Ovary (tissue), 3 donors: Measurements from ENCODE around the gene HSD17B1.

ENCODE experiments used
- CTCF ChIP-seq, 3 donors: fragments of 450-650 bp in 2 of 3; fragments of 200-600 bp in 1 of 3; IDR thresholded peaks; one replicate each; pipeline versions ENCODE4 v1.5.1 to v1.8.0; 2016 to 2022; ENCODE audit warnings: antibody characterized with exemption in 3 of 3, mild to moderate bottlenecking in 1 of 3
- EP300 ChIP-seq: sonication (generic); formaldehyde crosslinking; IDR thresholded peaks from one replicate; pipeline ENCODE4 v1.6.1; 2017; ENCODE audit warnings: antibody characterized with exemption
- POLR2A ChIP-seq: fragments of 450-650 bp; IDR thresholded peaks from one replicate; pipeline ENCODE4 v1.6.1; 2017; ENCODE audit warnings: antibody characterized with exemption, mild to moderate bottlenecking, moderate library complexity
- donor health status: DM: no; HTN: no; CAD: no.

- TF ChIP-seq CTCF (IDR thresholded peaks at IDR 0.05): no peak
- no peak for TF ChIP-seq POLR2A
- no peak for TF ChIP-seq EP300
Observed at GRCh38 chr17:42579794-42580551, 27.2 kb downstream of the HSD17B1 start.
